Astrocyte (in vitro differentiated cells and primary cell): ENCODE measurements around the gene ATF6B.

Experiments used
- EZH2 ChIP-seq: IDR thresholded peaks from 2 replicates; pipeline ENCODE4 v1.6.1; 2012; ENCODE audit warnings: mild to moderate bottlenecking, low read length, inconsistent platforms; ENCODE audit not compliant: insufficient read depth
- TF ChIP-seq, protein P1 (sequence below): IDR thresholded peaks from 2 replicates; pipeline ENCODE4 v1.5.1; 2011; ENCODE audit warnings: low read depth, mild to moderate bottlenecking, inconsistent platforms, low read length, moderate library complexity; ENCODE audit not compliant: insufficient read depth

DNA sequence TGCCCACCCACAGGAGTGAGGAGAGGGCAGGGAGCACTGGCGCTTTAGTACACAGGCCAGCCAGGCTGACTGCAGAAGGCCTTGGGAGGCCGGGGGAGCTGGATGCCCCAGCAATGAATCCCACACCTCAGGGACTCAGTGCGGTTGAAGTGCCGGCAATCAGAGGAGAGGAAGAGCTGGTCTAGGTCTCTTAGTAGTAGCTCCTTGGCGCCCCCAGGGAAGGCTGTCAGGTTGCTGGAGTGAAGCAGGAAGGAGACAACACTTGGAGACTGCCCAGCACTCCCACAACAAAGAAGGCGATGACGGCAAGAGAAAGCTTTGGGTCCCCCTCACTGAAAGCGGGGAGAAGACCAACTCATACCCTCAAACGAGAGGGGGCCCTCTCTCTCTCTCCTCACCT lies 10.6 kb downstream of the ATF6B start:
- TF ChIP-seq, protein P1, sequence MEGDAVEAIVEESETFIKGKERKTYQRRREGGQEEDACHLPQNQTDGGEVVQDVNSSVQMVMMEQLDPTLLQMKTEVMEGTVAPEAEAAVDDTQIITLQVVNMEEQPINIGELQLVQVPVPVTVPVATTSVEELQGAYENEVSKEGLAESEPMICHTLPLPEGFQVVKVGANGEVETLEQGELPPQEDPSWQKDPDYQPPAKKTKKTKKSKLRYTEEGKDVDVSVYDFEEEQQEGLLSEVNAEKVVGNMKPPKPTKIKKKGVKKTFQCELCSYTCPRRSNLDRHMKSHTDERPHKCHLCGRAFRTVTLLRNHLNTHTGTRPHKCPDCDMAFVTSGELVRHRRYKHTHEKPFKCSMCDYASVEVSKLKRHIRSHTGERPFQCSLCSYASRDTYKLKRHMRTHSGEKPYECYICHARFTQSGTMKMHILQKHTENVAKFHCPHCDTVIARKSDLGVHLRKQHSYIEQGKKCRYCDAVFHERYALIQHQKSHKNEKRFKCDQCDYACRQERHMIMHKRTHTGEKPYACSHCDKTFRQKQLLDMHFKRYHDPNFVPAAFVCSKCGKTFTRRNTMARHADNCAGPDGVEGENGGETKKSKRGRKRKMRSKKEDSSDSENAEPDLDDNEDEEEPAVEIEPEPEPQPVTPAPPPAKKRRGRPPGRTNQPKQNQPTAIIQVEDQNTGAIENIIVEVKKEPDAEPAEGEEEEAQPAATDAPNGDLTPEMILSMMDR, result no peak
- no peak for TF ChIP-seq EZH2
